Keratinocyte (primary cell): ENCODE results near the gene LIN28A.

ENCODE experiments used
- CTCF ChIP-seq, 3 experiments: IDR thresholded peaks in 1 of 3; conservative IDR thresholded peaks in 1 of 3; optimal IDR thresholded peaks in 1 of 3; 2 replicates in 2 of 3; 3 replicates in 1 of 3; pipeline versions ENCODE3 to v1.5.1; 2011; ENCODE audit warnings: low read length in 3 of 3, mild to moderate bottlenecking in 3 of 3, moderate library complexity in 2 of 3, control low read depth in 1 of 3, inconsistent platforms in 1 of 3; ENCODE audit not compliant: insufficient read depth in 2 of 3; ENCODE audit errors: extremely low read depth in 1 of 3
- EZH2 ChIP-seq: IDR thresholded peaks from one replicate; pipeline ENCODE4 v1.6.1; 2012; ENCODE audit warnings: inconsistent platforms, mild to moderate bottlenecking, low read length, moderate library complexity

- TF ChIP-seq CTCF (optimal IDR thresholded peaks at IDR 0.05 in 1 of 3, IDR thresholded peaks at IDR 0.05 in 1 of 3, conservative IDR thresholded peaks at IDR 0.05 in 1 of 3; ENCODE audit: extremely low read depth in 1 of 3, insufficient read depth in 2 of 3, low read length in 3 of 3) (no peak), EZH2 (no peak)
Observed at GRCh38 chr1:26450908-26451307, 40.3 kb downstream of the LIN28A start.
